H1 (cell line): Measurements from ENCODE around the gene TBX15. TPM values are rescaled to one million over a fixed set of nuclear protein-coding genes. Genes with fewer than 3 reads are reported as not detected.

ENCODE experiments used
- CTCF ChIA-PET: fragments of 300-600 bp; sonication (Branson Sonifier 250); formaldehyde crosslinking; loops from one replicate; lab custom pipeline; 2021; ENCODE audit not compliant: partially characterized antibody; lab: Charles Lee
- POLR2A ChIA-PET: fragments of 300-600 bp; sonication (Branson Sonifier 250); formaldehyde crosslinking; loops from one replicate; lab custom pipeline; 2021; ENCODE audit warnings: inconsistent platforms; ENCODE audit not compliant: partially characterized antibody; lab: Charles Lee
- DNase-seq, 2 experiments: peaks; one replicate each; pipeline versions ENCODE4 v3.0.0 to v3.0.0-alpha.2; 2010 to 2022; ENCODE audit warnings: low spot score in 2 of 2, low read depth in 1 of 2, mixed read lengths in 1 of 2
- FAIRE-seq: peaks from 2 replicates; lab custom pipeline; 2011; peaks lifted over from hg19 to GRCh38; lab: Jason Lieb, UNC
- H2AFZ ChIP-seq: 2 replicates; pipeline ENCODE4 v1.8.1; 2012; ENCODE audit warnings: low read length, inconsistent platforms
- H2AK5ac ChIP-seq: 2 replicates; pipeline ENCODE4 v1.6.1; 2013; ENCODE audit warnings: low read depth, low read length
- H2BK120ac ChIP-seq: replicated peaks from 2 replicates; pipeline ENCODE3; 2013; ENCODE audit warnings: low read depth, low read length, inconsistent platforms
- H2BK12ac ChIP-seq: 2 replicates; pipeline ENCODE4 v1.6.1; 2013; ENCODE audit warnings: low read depth, low read length
- H2BK15ac ChIP-seq: 2 replicates; pipeline ENCODE4 v1.6.1; 2013; ENCODE audit warnings: low read length
- H2BK20ac ChIP-seq: 2 replicates; pipeline ENCODE4 v1.6.1; 2013; ENCODE audit warnings: low read length
- H2BK5ac ChIP-seq: 2 replicates; pipeline ENCODE4 v1.6.1; 2013; ENCODE audit warnings: low read depth, low read length
- H3K14ac ChIP-seq: 2 replicates; pipeline ENCODE4 v1.6.1; 2013; ENCODE audit warnings: inconsistent platforms; ENCODE audit not compliant: insufficient read length
- H3K18ac ChIP-seq: 2 replicates; pipeline ENCODE4 v1.6.1; 2013; ENCODE audit warnings: low read length; ENCODE audit errors: extremely low read depth
- H3K23ac ChIP-seq: 2 replicates; pipeline ENCODE4 v1.6.1; 2013; ENCODE audit warnings: inconsistent platforms; ENCODE audit not compliant: insufficient read length
- H3K23me2 ChIP-seq: 2 replicates; pipeline ENCODE4 v1.6.1; 2013; ENCODE audit warnings: low read depth, low read length
- H3K27ac ChIP-seq: 2 replicates; pipeline ENCODE4 v1.6.1; 2011; ENCODE audit warnings: low read depth, low read length, inconsistent platforms
- H3K27me3 ChIP-seq, 4 experiments: replicated peaks in 1 of 4; 1 replicate in 1 of 4; 2 replicates in 3 of 4; pipeline versions ENCODE4 v1.6.1 to v1.8.1; 2011 to 2013; ENCODE audit warnings: low read length in 3 of 4, mild to moderate bottlenecking in 3 of 4, inconsistent platforms in 2 of 4, mixed read lengths in 2 of 4, moderate library complexity in 1 of 4; ENCODE audit not compliant: control insufficient read depth in 3 of 4, insufficient read depth in 3 of 4; ENCODE audit errors: extremely low read depth in 1 of 4
- H3K36me3 ChIP-seq, 4 experiments: 2 replicates each; pipeline versions ENCODE4 v1.6.1 to v1.8.1; 2011 to 2013; ENCODE audit warnings: mild to moderate bottlenecking in 4 of 4, low read length in 3 of 4, moderate library complexity in 2 of 4, control low read depth in 1 of 4, inconsistent platforms in 1 of 4; ENCODE audit not compliant: insufficient read depth in 4 of 4, control insufficient read depth in 2 of 4
- H3K4ac ChIP-seq: replicated peaks from 2 replicates; pipeline ENCODE3; 2013; ENCODE audit warnings: low read length, low read depth, mixed read lengths, inconsistent platforms; ENCODE audit not compliant: insufficient read length
- H3K4me1 ChIP-seq, 4 experiments: replicated peaks in 1 of 4; 1 replicate in 1 of 4; 2 replicates in 3 of 4; pipeline versions ENCODE4 v1.6.1 to v1.8.1; 2011 to 2013; ENCODE audit warnings: low read length in 3 of 4, inconsistent platforms in 2 of 4, mixed read lengths in 1 of 4; ENCODE audit not compliant: insufficient read depth in 4 of 4, control insufficient read depth in 3 of 4
- H3K4me2 ChIP-seq, 2 experiments: 2 replicates each; pipeline versions ENCODE4 v1.6.1 to v1.8.1; 2011 to 2013; ENCODE audit warnings: low read depth in 2 of 2, low read length in 2 of 2, control low read depth in 1 of 2, inconsistent platforms in 1 of 2, mild to moderate bottlenecking in 1 of 2; ENCODE audit not compliant: insufficient read depth in 1 of 2
- H3K4me3 ChIP-seq, 4 experiments: fragments of 200-600, 300-600 bp in 1 of 4; sonication (generic), shearing (Covaris generic), sonication (Bioruptor Twin) in 1 of 4; 2 replicates each; pipeline versions ENCODE4 v1.5.1 to v1.8.1; 2011 to 2016; ENCODE audit warnings: low read length in 4 of 4, low read depth in 3 of 4, control low read depth in 2 of 4, inconsistent platforms in 2 of 4, mild to moderate bottlenecking in 2 of 4, mixed read lengths in 1 of 4, moderate library complexity in 1 of 4; ENCODE audit not compliant: insufficient read depth in 2 of 4; ENCODE audit errors: extremely low read depth in 1 of 4
- H3K56ac ChIP-seq: replicated peaks from 2 replicates; pipeline ENCODE3; 2013; ENCODE audit warnings: low read depth, mild to moderate bottlenecking, mixed read lengths, low read length, inconsistent platforms; ENCODE audit not compliant: insufficient read length
- H3K79me1 ChIP-seq: 2 replicates; pipeline ENCODE4 v1.6.1; 2013; ENCODE audit warnings: low read depth, low read length, control low read depth
- H3K79me2 ChIP-seq, 2 experiments: 2 replicates each; pipeline versions ENCODE4 v1.6.1 to v1.8.1; 2012 to 2013; ENCODE audit warnings: low read length in 2 of 2, mild to moderate bottlenecking in 2 of 2, inconsistent platforms in 1 of 2; ENCODE audit not compliant: insufficient read depth in 2 of 2, control insufficient read depth in 1 of 2
- H3K9ac ChIP-seq, 4 experiments: replicated peaks in 1 of 4; 1 replicate in 1 of 4; 2 replicates in 3 of 4; pipeline versions ENCODE4 v1.6.1 to v1.8.1; 2011 to 2013; ENCODE audit warnings: low read depth in 3 of 4, low read length in 3 of 4, control low read depth in 2 of 4, mild to moderate bottlenecking in 2 of 4, moderate library complexity in 2 of 4, inconsistent platforms in 1 of 4; ENCODE audit errors: extremely low read depth in 1 of 4
- H3K9me3 ChIP-seq, 2 experiments: 2 replicates each; pipeline versions ENCODE4 v1.6.1 to v1.8.1; 2012 to 2013; ENCODE audit warnings: mild to moderate bottlenecking in 2 of 2, moderate library complexity in 2 of 2, control low read depth in 1 of 2, inconsistent platforms in 1 of 2, low read depth in 1 of 2, low read length in 1 of 2, mixed read lengths in 1 of 2; ENCODE audit not compliant: insufficient read depth in 2 of 2
- H4K20me1 ChIP-seq, 2 experiments: replicated peaks in 1 of 2; 2 replicates each; pipeline versions ENCODE3 to v1.8.1; 2011 to 2013; ENCODE audit warnings: inconsistent platforms in 2 of 2, low read length in 2 of 2, mild to moderate bottlenecking in 1 of 2; ENCODE audit not compliant: insufficient read depth in 2 of 2, control insufficient read depth in 1 of 2
- H4K5ac ChIP-seq: 2 replicates; pipeline ENCODE4 v1.6.1; 2013; ENCODE audit warnings: low read length, low read depth, mixed read lengths, inconsistent platforms; ENCODE audit not compliant: insufficient read length
- H4K8ac ChIP-seq: 2 replicates; pipeline ENCODE4 v1.8.0; 2013; ENCODE audit warnings: mild to moderate bottlenecking, moderate library complexity, low read length, inconsistent platforms; ENCODE audit not compliant: insufficient read depth; ENCODE audit errors: extremely low read depth
- H4K91ac ChIP-seq: replicated peaks from 2 replicates; pipeline ENCODE3; 2013; ENCODE audit warnings: low read length, mixed read lengths, inconsistent platforms; ENCODE audit not compliant: insufficient read length
- ASH2L ChIP-seq: fragments of 200-600, 300-600 bp; sonication (generic); IDR thresholded peaks from one replicate; pipeline ENCODE4 v1.7.1; 2017; ENCODE audit warnings: low read length
- CTBP2 ChIP-seq: IDR thresholded peaks from 2 replicates; pipeline ENCODE4 v1.7.0; 2011; ENCODE audit warnings: borderline replicate concordance, mild to moderate bottlenecking, moderate library complexity, mixed read lengths, low read length; ENCODE audit not compliant: insufficient read depth, insufficient read length
- WGBS, 2 experiments: shearing (Covaris generic) in 1 of 2; methylation state at CpG; one replicate each; pipeline versions ENCODE4 v1.1.6 to v1.1.7; 2013 to 2015; ENCODE audit warnings: low lambda C conversion rate in 2 of 2, mixed read lengths in 2 of 2, inconsistent platforms in 1 of 2, low coverage in 1 of 2, missing lambda C conversion rate in 1 of 2; ENCODE audit not compliant: insufficient replicate concordance in 2 of 2, insufficient coverage in 1 of 2, insufficient read length in 1 of 2; ENCODE audit errors: extremely low coverage in 1 of 2, missing lambda C conversion rate in 1 of 2; 5-methylcytosine and 5-hydroxymethylcytosine counted together
- polyA plus RNA-seq, 7 experiments: library from polyadenylated mRNA; depleted of rRNA in 3 of 7; stranded (reverse) in 5 of 7; unstranded in 2 of 7; fragments of >200 nt in 5 of 7; fragments of 200-250 nt in 2 of 7; gene quantifications; 1 replicate in 5 of 7; 2 replicates in 1 of 7; 4 replicates in 1 of 7; pipeline versions ENCODE4 v1.2.1 to v1.2.3, GENCODE V29; 2011 to 2013; ENCODE audit warnings: missing spikeins in 2 of 7, mixed read lengths in 2 of 7
- total RNA-seq: library from RNA; stranded (reverse); fragmentation: NEBNext Ultra II Directional; extraction: Animal tissue kit (Norgen Biotek cat#: 25700); gene quantifications from 2 replicates; pipeline ENCODE4 v1.2.1, GENCODE V29; 2021

TBX15 gene
- total and polyA plus RNA-seq, 2 of the 8 experiments (the other 6 are each of a cell fraction or from before 2014, with no cell fraction given) = 0.14 to 0.24 TPM

GRCh38 chr1:119008483-119009311, 20.6 kb upstream of the TBX15 start:
- H3K14ac ChIP-seq = no peak overlapping the region
- no peak overlapping the region for H2AK5ac ChIP-seq
- peak overlapping the region; percentile 53 to 82 for H3K4me2 ChIP-seq
- H3K18ac ChIP-seq = peak overlapping the region; percentile 21; the same call in 1 of the 2 replicates
- H3K4me1 ChIP-seq = peaks cover 0 to 16% (median 9%) of the 10 kb centered on the region in 4 experiments; a peak in 6 of 7 replicates
- H3K79me1 ChIP-seq = no peaks in the 10 kb centered on the region
- no peak overlapping the region for H2BK120ac ChIP-seq
- no peak overlapping the region for H4K91ac ChIP-seq
- no peak overlapping the region for H3K9ac ChIP-seq
- peaks cover 0 to 5% (median 0%) of the 10 kb centered on the region in 4 experiments; a peak in 1 of 8 replicates for H3K36me3 ChIP-seq
- H3K4ac ChIP-seq = no peak overlapping the region
- no peak overlapping the region for H3K23ac ChIP-seq
- peaks cover 47 to 61% (median 54%) of the 10 kb centered on the region in 4 experiments for H3K27me3 ChIP-seq
- 6% methylated on average over 22 of the region's 22 CpGs; no CpG with 5 or more reads in 1 of the 2 experiments for WGBS, 2 experiments
- H4K8ac ChIP-seq = no peak overlapping the region
- peak overlapping the region; percentile 10 to 57 (median 25); a peak in 6 of 8 replicates for H3K4me3 ChIP-seq
- no peaks in the 10 kb centered on the region for H3K9me3 ChIP-seq
- peak overlapping the region; percentile 76; the same call in 1 of the 2 replicates for H2BK20ac ChIP-seq
- H3K23me2 ChIP-seq = peaks cover 2% of the 10 kb centered on the region; the same call in 1 of the 2 replicates
- H2AFZ ChIP-seq = no peak overlapping the region
- H4K5ac ChIP-seq = no peak overlapping the region
- FAIRE-seq (peak; percentile 68), DNase-seq (peak in 1 of 2 experiments; percentile 63)
- H4K20me1 ChIP-seq = peaks cover 0 to 7% of the 10 kb centered on the region in 2 experiments
- H2BK5ac ChIP-seq = no peak overlapping the region
- no peak overlapping the region for H3K27ac ChIP-seq
- ChIA-PET POLR2A (interaction anchor here (0.7 to 0.9 kb wide), 3 partner anchors 23 to 49 kb away, joined by 3 to 4 read pairs (median 3); no protein-coding TSS in a partner anchor), CTCF (interaction anchor here (0.6 to 3.2 kb wide), 49 partner anchors 8 to 991 kb away, joined by 3 to 24 read pairs (median 4); partner anchors contain the start of gene TBX15)
- no peaks in the 10 kb centered on the region for H3K79me2 ChIP-seq
- no peak overlapping the region for H3K56ac ChIP-seq
- no peak overlapping the region for H2BK12ac ChIP-seq
- no peak overlapping the region for H2BK15ac ChIP-seq
- no peak for TF ChIP-seq ASH2L
- TF ChIP-seq CTBP2 = no peak
